ENCODE data around the gene MAD1L1. TPM values are rescaled to one million over a fixed set of nuclear protein-coding genes. Genes with fewer than 3 reads are reported as not detected.

The MAD1L1 gene
- total and polyA plus RNA-seq, 4 donors, result 12.8 to 20.7 (median 16.5) TPM

DNA sequence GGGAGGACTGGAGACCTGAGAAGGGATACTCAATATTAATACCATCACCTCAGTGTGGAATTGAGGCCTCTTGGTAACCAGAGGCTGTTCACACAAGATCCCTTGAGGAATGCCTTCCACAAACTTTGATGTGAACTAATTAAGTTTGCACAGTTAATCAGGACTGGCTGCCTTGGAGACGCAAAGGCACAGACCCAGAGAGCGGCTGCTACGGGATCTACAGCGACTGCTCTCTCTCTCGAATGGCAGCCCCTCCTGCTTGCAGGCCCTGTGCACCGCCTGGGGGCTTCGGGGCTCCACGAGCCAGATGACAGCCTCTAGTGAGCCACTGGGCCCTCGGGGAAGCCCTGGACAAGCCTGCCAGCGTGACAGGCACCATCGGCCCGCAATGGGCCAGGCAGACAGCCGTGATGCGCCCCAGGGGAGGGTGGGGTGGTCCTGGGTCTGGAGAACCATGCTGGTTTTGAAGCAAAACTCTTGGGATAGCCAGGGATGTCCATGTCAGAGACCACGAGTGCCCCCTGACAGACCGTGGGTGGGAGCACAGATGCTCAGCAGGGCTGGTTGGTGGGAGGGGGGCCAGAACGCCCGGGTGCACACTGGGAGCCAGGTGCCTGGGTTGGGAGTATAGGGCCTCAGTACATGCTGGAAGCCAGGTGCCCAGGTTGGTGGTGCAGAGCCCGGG, 367.0 kb downstream of the MAD1L1 start:
- H3K27me3 ChIP-seq (ENCODE audit: control insufficient read depth in 4 of 4, insufficient read depth in 4 of 4, low read length in 3 of 4), result no peaks in the 10 kb centered on the region
- DNase-seq (ENCODE audit: low spot score), result no peak

More for the DNA sequence above, 367.0 kb downstream of the MAD1L1 start:
- TF ChIP-seq RAD21 (IDR thresholded peaks at IDR 0.05) (no peak), FOXA2 (IDR thresholded peaks at IDR 0.05) (no peak), TAF1 (conservative IDR thresholded peaks at IDR 0.05) (no peak), GABPA (IDR thresholded peaks at IDR 0.05 in 1 of 2, conservative IDR thresholded peaks at IDR 0.05 in 1 of 2) (no peak), JUND (IDR thresholded peaks at IDR 0.05) (no peak), HNF4A (conservative IDR thresholded peaks at IDR 0.05) (no peak), FOXA1 (IDR thresholded peaks at IDR 0.05) (no peak), EGR1 (IDR thresholded peaks at IDR 0.05; ENCODE audit: low read depth in 2 of 2) (no peak), NR2F2 (IDR thresholded peaks at IDR 0.05) (no peak), RXRA (IDR thresholded peaks at IDR 0.05) (no peak), SP1 (IDR thresholded peaks at IDR 0.05) (no peak), YY1 (IDR thresholded peaks at IDR 0.05) (no peak)
- TF ChIP-seq, protein P1, sequence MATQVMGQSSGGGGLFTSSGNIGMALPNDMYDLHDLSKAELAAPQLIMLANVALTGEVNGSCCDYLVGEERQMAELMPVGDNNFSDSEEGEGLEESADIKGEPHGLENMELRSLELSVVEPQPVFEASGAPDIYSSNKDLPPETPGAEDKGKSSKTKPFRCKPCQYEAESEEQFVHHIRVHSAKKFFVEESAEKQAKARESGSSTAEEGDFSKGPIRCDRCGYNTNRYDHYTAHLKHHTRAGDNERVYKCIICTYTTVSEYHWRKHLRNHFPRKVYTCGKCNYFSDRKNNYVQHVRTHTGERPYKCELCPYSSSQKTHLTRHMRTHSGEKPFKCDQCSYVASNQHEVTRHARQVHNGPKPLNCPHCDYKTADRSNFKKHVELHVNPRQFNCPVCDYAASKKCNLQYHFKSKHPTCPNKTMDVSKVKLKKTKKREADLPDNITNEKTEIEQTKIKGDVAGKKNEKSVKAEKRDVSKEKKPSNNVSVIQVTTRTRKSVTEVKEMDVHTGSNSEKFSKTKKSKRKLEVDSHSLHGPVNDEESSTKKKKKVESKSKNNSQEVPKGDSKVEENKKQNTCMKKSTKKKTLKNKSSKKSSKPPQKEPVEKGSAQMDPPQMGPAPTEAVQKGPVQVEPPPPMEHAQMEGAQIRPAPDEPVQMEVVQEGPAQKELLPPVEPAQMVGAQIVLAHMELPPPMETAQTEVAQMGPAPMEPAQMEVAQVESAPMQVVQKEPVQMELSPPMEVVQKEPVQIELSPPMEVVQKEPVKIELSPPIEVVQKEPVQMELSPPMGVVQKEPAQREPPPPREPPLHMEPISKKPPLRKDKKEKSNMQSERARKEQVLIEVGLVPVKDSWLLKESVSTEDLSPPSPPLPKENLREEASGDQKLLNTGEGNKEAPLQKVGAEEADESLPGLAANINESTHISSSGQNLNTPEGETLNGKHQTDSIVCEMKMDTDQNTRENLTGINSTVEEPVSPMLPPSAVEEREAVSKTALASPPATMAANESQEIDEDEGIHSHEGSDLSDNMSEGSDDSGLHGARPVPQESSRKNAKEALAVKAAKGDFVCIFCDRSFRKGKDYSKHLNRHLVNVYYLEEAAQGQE (IDR thresholded peaks at IDR 0.05), result no peak
- TF ChIP-seq, protein P2, sequence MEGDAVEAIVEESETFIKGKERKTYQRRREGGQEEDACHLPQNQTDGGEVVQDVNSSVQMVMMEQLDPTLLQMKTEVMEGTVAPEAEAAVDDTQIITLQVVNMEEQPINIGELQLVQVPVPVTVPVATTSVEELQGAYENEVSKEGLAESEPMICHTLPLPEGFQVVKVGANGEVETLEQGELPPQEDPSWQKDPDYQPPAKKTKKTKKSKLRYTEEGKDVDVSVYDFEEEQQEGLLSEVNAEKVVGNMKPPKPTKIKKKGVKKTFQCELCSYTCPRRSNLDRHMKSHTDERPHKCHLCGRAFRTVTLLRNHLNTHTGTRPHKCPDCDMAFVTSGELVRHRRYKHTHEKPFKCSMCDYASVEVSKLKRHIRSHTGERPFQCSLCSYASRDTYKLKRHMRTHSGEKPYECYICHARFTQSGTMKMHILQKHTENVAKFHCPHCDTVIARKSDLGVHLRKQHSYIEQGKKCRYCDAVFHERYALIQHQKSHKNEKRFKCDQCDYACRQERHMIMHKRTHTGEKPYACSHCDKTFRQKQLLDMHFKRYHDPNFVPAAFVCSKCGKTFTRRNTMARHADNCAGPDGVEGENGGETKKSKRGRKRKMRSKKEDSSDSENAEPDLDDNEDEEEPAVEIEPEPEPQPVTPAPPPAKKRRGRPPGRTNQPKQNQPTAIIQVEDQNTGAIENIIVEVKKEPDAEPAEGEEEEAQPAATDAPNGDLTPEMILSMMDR (IDR thresholded peaks at IDR 0.05; ENCODE audit: low read depth, low read length, missing input control), result no peak
- TF ChIP-seq, protein P3, sequence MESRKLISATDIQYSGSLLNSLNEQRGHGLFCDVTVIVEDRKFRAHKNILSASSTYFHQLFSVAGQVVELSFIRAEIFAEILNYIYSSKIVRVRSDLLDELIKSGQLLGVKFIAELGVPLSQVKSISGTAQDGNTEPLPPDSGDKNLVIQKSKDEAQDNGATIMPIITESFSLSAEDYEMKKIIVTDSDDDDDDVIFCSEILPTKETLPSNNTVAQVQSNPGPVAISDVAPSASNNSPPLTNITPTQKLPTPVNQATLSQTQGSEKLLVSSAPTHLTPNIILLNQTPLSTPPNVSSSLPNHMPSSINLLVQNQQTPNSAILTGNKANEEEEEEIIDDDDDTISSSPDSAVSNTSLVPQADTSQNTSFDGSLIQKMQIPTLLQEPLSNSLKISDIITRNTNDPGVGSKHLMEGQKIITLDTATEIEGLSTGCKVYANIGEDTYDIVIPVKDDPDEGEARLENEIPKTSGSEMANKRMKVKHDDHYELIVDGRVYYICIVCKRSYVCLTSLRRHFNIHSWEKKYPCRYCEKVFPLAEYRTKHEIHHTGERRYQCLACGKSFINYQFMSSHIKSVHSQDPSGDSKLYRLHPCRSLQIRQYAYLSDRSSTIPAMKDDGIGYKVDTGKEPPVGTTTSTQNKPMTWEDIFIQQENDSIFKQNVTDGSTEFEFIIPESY (IDR thresholded peaks at IDR 0.05), result no peak
- TF ChIP-seq, protein P4, sequence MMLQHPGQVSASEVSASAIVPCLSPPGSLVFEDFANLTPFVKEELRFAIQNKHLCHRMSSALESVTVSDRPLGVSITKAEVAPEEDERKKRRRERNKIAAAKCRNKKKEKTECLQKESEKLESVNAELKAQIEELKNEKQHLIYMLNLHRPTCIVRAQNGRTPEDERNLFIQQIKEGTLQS (IDR thresholded peaks at IDR 0.05), result no peak
- Histone ChIP-seq H3K9me3 (ENCODE audit: control insufficient read depth in 4 of 4, low read length in 3 of 4) (no peaks in the 10 kb centered on the region), H3K27ac (ENCODE audit: low read depth in 1 of 2, low read length in 2 of 2) (no peak overlapping the region), H3K4me1 (ENCODE audit: control insufficient read depth in 4 of 4, insufficient read depth in 4 of 4, low read length in 3 of 4) (peaks cover 0 to 9% (median 4%) of the 10 kb centered on the region in 4 donors), H3K9ac (ENCODE audit: low read depth in 1 of 2, low read length in 2 of 2) (no peak overlapping the region), H3K36me3 (ENCODE audit: control insufficient read depth in 4 of 4, insufficient read depth in 3 of 4, low read depth in 1 of 4, low read length in 3 of 4) (no peaks in the 10 kb centered on the region), H3K4me3 (ENCODE audit: low read depth in 1 of 3, low read length in 3 of 3) (no peak overlapping the region)
- 96% methylated on average over 19 of the region's 19 CpGs for WGBS
